MG63 (cell line): ENCODE measurements around the gene RAB6A. TPM values are rescaled to one million over a fixed set of nuclear protein-coding genes. Genes with fewer than 3 reads are reported as not detected.
"Not testable (repeated sequence)": the region's sequence is repeated elsewhere in the genome, so short reads cannot be mapped to it uniquely, and the experiment has no call there.

ENCODE experiments used
- DNase-seq: peaks from one replicate; pipeline ENCODE4 v3.0.0-alpha.2; 2020
- H3K27me3 ChIP-seq: fragments of 250-450 bp; sonication (Bioruptor Pico); 2 replicates; pipeline ENCODE4 v1.5.1; 2020; ENCODE audit warnings: mild to moderate bottlenecking, moderate library complexity
- H3K36me3 ChIP-seq: fragments of 250-450 bp; sonication (Bioruptor Pico); 2 replicates; pipeline ENCODE4 v1.5.1; 2020; ENCODE audit warnings: mild to moderate bottlenecking, moderate library complexity
- H3K4me3 ChIP-seq: fragments of 250-450 bp; sonication (Bioruptor Pico); 2 replicates; pipeline ENCODE4 v1.5.1; 2020; ENCODE audit warnings: mild to moderate bottlenecking, moderate library complexity
- H3K9me3 ChIP-seq: fragments of 250-450 bp; sonication (Bioruptor Pico); 2 replicates; pipeline ENCODE4 v1.5.1; 2020; ENCODE audit warnings: mild to moderate bottlenecking, moderate library complexity
- total RNA-seq: library from RNA; depleted of rRNA; stranded (reverse); fragments of >200 nt; shearing (Covaris generic); gene quantifications from 2 replicates; pipeline ENCODE4 v1.2.3, GENCODE V29; 2014; ENCODE audit warnings: low replicate concordance

RAB6A gene
- total RNA-seq, 1 experiment from 2014 or later = 72.2 TPM

GRCh38 chr11:73783483-73784020 is 22.7 kb upstream of the RAB6A start:
- H3K9me3 ChIP-seq = no peaks in the 10 kb centered on the region
- no peaks in the 10 kb centered on the region for H3K27me3 ChIP-seq
- no peaks in the 10 kb centered on the region for H3K36me3 ChIP-seq
- no peak for DNase-seq
- H3K4me3 ChIP-seq = no peak overlapping the region

GRCh38 chr11:73781303-73781702 is 20.4 kb upstream of the RAB6A start:
- Histone ChIP-seq H3K4me3 (no peak overlapping the region), H3K27me3 (no peaks in the 10 kb centered on the region), H3K36me3 (no peaks in the 10 kb centered on the region), H3K9me3 (no peaks in the 10 kb centered on the region)
- DNase-seq = no peak

DNA sequence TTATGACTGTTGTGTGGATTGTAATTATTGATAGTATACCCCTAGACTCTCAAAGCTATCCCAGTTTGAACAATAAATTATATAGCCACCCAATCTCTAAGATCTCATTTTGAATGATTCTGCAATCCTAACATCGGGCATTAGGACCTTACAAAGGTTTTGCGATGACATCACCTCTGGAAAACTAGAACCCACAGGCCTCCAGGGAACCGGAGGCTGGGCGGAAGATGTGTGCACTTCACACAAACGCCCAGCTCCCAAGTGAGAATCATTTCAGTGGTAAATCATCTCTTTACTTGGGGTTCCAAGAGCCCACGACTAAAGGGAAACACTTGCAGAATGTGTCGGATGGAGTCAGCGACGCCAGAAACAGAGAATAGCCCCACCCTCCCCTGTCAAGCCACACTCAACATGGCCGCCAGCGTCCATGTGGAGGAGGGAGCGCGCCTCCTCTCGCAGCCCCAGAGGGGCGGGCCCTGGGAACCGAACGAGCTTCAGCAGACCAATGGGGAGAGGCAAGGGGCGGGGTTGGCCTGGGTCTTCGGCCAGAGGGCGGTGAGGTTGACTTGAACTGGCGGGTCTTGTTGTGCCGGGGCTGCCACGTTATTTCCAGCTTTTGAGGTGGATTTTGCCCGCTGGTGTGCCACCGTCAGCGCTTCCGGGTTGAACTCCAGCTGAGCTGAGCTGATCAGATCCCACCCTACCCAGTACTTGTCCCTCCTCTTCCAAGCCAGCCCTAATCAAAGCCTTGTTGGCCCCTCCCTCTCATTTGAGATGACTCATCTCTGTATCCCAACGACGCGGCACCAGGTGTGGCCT is 18.4 kb upstream of the RAB6A start:
- H3K4me3 ChIP-seq = peak overlapping the region; percentile 57
- H3K9me3 ChIP-seq = no peaks in the 10 kb centered on the region
- DNase-seq = peak; percentile 99
- no peaks in the 10 kb centered on the region for H3K27me3 ChIP-seq
- H3K36me3 ChIP-seq = no peaks in the 10 kb centered on the region

DNA sequence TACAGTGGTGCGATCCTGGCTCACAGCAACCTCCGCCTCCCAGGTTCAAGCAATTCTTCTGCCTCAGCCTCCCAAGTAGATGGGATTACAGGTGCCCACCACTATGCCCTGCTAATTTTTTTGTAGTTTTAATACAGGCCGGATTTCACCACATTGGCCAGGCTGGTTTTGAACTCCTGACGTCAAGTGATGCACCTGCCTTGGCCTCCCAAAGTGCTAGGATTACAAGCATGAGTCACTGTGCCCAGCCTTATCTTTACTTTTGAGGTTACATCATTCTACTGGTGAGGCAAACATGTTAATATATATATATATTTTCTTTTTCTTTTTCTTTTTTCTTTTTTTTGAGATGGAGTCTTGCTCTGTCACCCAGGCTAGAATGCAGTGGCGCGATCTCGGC is 9.9 kb upstream of the RAB6A start:
- H3K9me3 ChIP-seq, H3K36me3 ChIP-seq, H3K27me3 ChIP-seq, H3K4me3 ChIP-seq, DNase-seq: not testable (repeated sequence)

DNA sequence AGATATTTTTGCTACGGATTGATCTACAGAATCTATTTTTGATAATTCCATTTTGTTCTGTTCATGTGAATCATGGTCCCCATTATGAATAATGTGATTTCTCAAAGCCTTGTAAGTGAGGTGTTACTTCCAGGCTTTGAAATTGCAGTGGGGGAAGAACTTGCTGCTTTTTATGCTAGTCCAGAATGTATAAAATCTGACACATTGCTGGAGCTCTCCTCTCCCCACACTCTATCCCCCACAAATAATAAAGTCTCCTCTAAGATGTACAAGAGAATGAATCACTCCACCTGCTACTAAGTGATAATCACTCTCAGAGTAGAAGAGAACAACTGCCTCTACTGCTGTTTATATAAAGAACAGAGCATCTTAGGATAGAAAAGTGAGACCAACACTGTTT is 5.9 kb upstream of the RAB6A start:
- DNase-seq = no peak
- H3K9me3 ChIP-seq = no peaks in the 10 kb centered on the region
- peaks cover 5% of the 10 kb centered on the region; the same call in 1 of the 2 replicates for H3K27me3 ChIP-seq
- no peaks in the 10 kb centered on the region for H3K36me3 ChIP-seq
- H3K4me3 ChIP-seq = no peak overlapping the region

DNA sequence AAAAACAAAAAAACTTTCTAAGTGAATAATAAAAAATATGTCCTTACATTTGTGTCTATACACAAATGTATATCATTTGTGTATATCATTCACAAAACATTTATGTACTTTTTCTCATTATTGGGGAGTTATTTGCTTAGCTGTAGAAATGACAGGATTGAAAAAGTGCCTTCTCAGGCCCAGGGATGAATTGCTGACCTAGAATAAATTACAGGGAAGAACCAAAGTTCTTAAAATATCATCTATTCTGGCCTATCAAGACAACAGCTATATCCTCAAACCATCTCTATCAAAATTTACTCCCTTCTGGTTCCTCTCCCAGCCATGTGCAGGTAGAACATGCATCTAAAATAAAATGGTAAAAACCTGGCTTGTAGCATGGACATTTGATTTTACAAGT is 1.9 kb upstream of the RAB6A start:
- Histone ChIP-seq H3K36me3 (peaks cover 2% of the 10 kb centered on the region; the same call in 1 of the 2 replicates), H3K27me3 (peaks cover 5% of the 10 kb centered on the region; the same call in 1 of the 2 replicates), H3K9me3 (no peaks in the 10 kb centered on the region), H3K4me3 (no peak overlapping the region)
- DNase-seq = no peak

- Histone ChIP-seq H3K36me3 (peaks cover 5% of the 10 kb centered on the region; the same call in 1 of the 2 replicates), H3K4me3 (peak overlapping the region; percentile 39), H3K27me3 (peaks cover 4% of the 10 kb centered on the region; the same call in 1 of the 2 replicates), H3K9me3 (no peaks in the 10 kb centered on the region)
- no peak for DNase-seq
These were observed 600 bp upstream of the RAB6A start for GRCh38 chr11:73761403-73761945.

GRCh38 chr11:73760135-73760678 is 667 bp downstream of the RAB6A start:
- Histone ChIP-seq H3K9me3 (no peaks in the 10 kb centered on the region), H3K4me3 (peak overlapping the region; percentile 94), H3K36me3 (peaks cover 8% of the 10 kb centered on the region), H3K27me3 (no peaks in the 10 kb centered on the region)
- DNase-seq = peak; percentile 49

GRCh38 chr11:73759610-73760134 is 1.2 kb downstream of the RAB6A start:
- Histone ChIP-seq H3K9me3 (no peaks in the 10 kb centered on the region), H3K4me3 (peak overlapping the region; percentile 94), H3K36me3 (peaks cover 8% of the 10 kb centered on the region), H3K27me3 (no peaks in the 10 kb centered on the region)
- no peak for DNase-seq

- peak overlapping the region; percentile 94 for H3K4me3 ChIP-seq
- no peak for DNase-seq
- peaks cover 12% of the 10 kb centered on the region for H3K36me3 ChIP-seq
- H3K27me3 ChIP-seq = no peaks in the 10 kb centered on the region
- no peaks in the 10 kb centered on the region for H3K9me3 ChIP-seq
These were observed 2.4 kb downstream of the RAB6A start for GRCh38 chr11:73758451-73758850.

DNA sequence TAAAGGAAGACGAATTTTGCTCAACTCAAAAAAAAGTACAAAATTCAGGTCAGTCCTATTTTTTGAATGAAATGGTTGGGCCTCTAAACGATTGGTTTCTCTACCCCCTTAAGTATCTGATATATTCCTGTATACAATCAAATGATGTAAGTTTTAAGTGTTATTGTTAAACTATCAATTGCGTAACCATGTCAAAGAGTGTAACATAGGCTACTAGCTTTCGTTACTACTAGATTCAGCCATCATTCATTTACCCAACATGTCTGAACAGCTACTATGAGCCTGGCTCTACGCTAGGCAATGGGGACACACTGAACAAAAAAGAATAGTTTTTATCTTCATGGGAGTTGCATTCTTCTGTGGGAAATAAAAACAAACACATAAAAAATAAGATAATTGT is 3.3 kb downstream of the RAB6A start:
- no peak for DNase-seq
- Histone ChIP-seq H3K4me3 (no peak overlapping the region), H3K27me3 (no peaks in the 10 kb centered on the region), H3K36me3 (peaks cover 12% of the 10 kb centered on the region), H3K9me3 (no peaks in the 10 kb centered on the region)

- H3K36me3 ChIP-seq = peaks cover 15% of the 10 kb centered on the region
These were observed 5.2 kb downstream of the RAB6A start for GRCh38 chr11:73755670-73756069.

DNA sequence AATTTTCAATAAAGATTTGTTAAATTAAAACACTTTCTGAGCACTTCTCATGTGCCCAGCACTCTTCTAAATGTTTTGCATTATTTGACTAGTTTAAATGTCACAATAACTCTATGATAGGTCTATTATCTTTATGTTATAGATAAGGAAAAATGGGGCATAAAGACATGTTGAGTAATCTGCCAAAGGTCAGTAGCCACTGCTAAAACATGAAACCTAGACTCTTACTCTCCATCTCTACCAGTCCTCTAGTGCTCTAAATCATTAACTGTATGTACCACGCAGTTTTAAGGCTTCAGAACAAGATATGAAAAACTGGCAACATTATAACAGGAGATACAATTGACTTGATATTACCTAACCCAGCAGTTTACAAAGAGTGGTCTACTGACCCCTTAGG is 6.9 kb downstream of the RAB6A start:
- no peak overlapping the region for H3K4me3 ChIP-seq
- DNase-seq = no peak
- H3K36me3 ChIP-seq = peaks cover 15% of the 10 kb centered on the region
- no peaks in the 10 kb centered on the region for H3K9me3 ChIP-seq
- H3K27me3 ChIP-seq = no peaks in the 10 kb centered on the region

More at GRCh38 chr11:73755670-73756069, 5.2 kb downstream of the RAB6A start:
- no peak for DNase-seq
- Histone ChIP-seq H3K4me3 (no peak overlapping the region), H3K9me3 (no peaks in the 10 kb centered on the region), H3K27me3 (no peaks in the 10 kb centered on the region)

GRCh38 chr11:73752903-73753302 is 8.0 kb downstream of the RAB6A start:
- peaks cover 14% of the 10 kb centered on the region for H3K36me3 ChIP-seq
- no peaks in the 10 kb centered on the region for H3K9me3 ChIP-seq
- no peak overlapping the region for H3K4me3 ChIP-seq
- no peak for DNase-seq
- no peaks in the 10 kb centered on the region for H3K27me3 ChIP-seq

GRCh38 chr11:73752216-73752867 is 8.5 kb downstream of the RAB6A start:
- Histone ChIP-seq H3K9me3 (no peaks in the 10 kb centered on the region), H3K36me3 (peaks cover 10% of the 10 kb centered on the region), H3K27me3 (no peaks in the 10 kb centered on the region), H3K4me3 (no peak overlapping the region)
- no peak for DNase-seq

- H3K4me3 ChIP-seq, H3K27me3 ChIP-seq, DNase-seq: not testable (repeated sequence)
These were observed 10.0 kb downstream of the RAB6A start for GRCh38 chr11:73750862-73751261.

DNA sequence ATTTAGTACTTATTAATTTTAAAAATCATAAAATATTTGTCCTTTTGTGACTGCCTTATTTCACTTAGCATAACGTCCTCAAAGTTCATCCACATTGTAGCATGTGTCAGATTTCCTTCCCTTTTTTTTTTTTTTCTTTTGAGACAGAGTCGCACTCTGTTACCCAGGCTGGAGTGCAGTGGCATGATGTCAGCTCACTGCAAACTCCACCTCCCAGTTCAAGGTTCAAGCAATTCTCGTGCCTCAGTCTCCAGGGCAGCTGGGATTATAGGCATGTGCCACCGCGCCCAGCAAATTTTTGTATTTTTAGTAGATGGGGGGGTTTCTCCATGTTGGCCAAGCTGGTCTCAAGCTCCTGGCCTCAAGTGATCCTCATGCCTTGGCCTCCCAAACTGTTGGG is 10.6 kb downstream of the RAB6A start:
- no peaks in the 10 kb centered on the region for H3K27me3 ChIP-seq
- H3K9me3 ChIP-seq = no peaks in the 10 kb centered on the region
- DNase-seq = no peak
- no peak overlapping the region for H3K4me3 ChIP-seq
- H3K36me3 ChIP-seq = peaks cover 7% of the 10 kb centered on the region

More at GRCh38 chr11:73750862-73751261, 10.0 kb downstream of the RAB6A start:
- not testable (repeated sequence) for H3K36me3 ChIP-seq, H3K9me3 ChIP-seq
